OCI-LY7 (cell line): ENCODE measurements around the gene CREB5. TPM values are rescaled to one million over a fixed set of nuclear protein-coding genes. Genes with fewer than 3 reads are reported as not detected.

ENCODE experiments used
- BruUV-seq: library from RNA; stranded (reverse); fragments of 400-500 nt; replicated peaks from 2 replicates; lab custom pipeline; 2021; lab: Mats Ljungman, UMichigan
- CTCF ChIA-PET: fragments of 300-600 bp; sonication (Branson Sonifier 250); formaldehyde crosslinking; loops from one replicate; lab custom pipeline; 2022; ENCODE audit warnings: antibody characterized with exemption; ENCODE audit not compliant: unreplicated experiment; lab: Charles Lee
- POLR2A ChIA-PET: fragments of 300-600 bp; sonication (Branson Sonifier 250); formaldehyde crosslinking; loops from one replicate; lab custom pipeline; 2022; ENCODE audit warnings: antibody characterized with exemption; lab: Charles Lee
- DNase-seq: peaks from one replicate; pipeline ENCODE4 v3.0.0-alpha.2; 2015; ENCODE audit warnings: low spot score
- H2AFZ ChIP-seq: fragments of 200-600 bp; sonication (generic), shearing (Covaris generic); 2 replicates; pipeline ENCODE4 v1.6.1; 2014; ENCODE audit warnings: mild to moderate bottlenecking, antibody characterized with exemption, low read length, moderate library complexity
- H3K27ac ChIP-seq: fragments of 200-600 bp; sonication (generic); 2 replicates; pipeline ENCODE4 v1.5.1; 2014; ENCODE audit warnings: mixed run types, low read depth, mild to moderate bottlenecking, moderate library complexity, low read length, inconsistent platforms; ENCODE audit not compliant: poor library complexity, severe bottlenecking
- H3K36me3 ChIP-seq: fragments of 200-600 bp; sonication (generic); 2 replicates; pipeline ENCODE4 v1.6.1; 2014; ENCODE audit warnings: mild to moderate bottlenecking, antibody characterized with exemption, low read length, moderate library complexity, mixed read lengths; ENCODE audit not compliant: insufficient read depth
- H3K4me1 ChIP-seq: fragments of 200-600 bp; sonication (generic); 2 replicates; pipeline ENCODE4 v1.5.1; 2014; ENCODE audit warnings: mild to moderate bottlenecking, low read length; ENCODE audit not compliant: insufficient read depth, poor library complexity, severe bottlenecking
- H3K4me2 ChIP-seq: fragments of 200-600 bp; sonication (generic); 2 replicates; pipeline ENCODE4 v1.6.1; 2014; ENCODE audit warnings: mild to moderate bottlenecking, low read length
- H3K4me3 ChIP-seq: fragments of 200-600 bp; sonication (generic); 2 replicates; pipeline ENCODE4 v1.5.1; 2014; ENCODE audit warnings: mild to moderate bottlenecking, low read depth, low read length; ENCODE audit not compliant: poor library complexity, severe bottlenecking
- H3K79me2 ChIP-seq: fragments of 200-600 bp; sonication (generic); 2 replicates; pipeline ENCODE4 v1.6.1; 2016; ENCODE audit warnings: low read depth, mild to moderate bottlenecking, low read length, moderate library complexity, mixed read lengths; ENCODE audit not compliant: insufficient read depth
- H3K9me2 ChIP-seq: fragments of 200-600 bp; sonication (generic); 2 replicates; pipeline ENCODE4 v1.6.1; 2016; ENCODE audit warnings: mild to moderate bottlenecking, low read length, mixed read lengths; ENCODE audit not compliant: insufficient read depth
- H3K9me3 ChIP-seq: fragments of 200-600 bp; sonication (generic); 2 replicates; pipeline ENCODE4 v1.6.1; 2014; ENCODE audit warnings: mild to moderate bottlenecking, mixed run types, low read length, mixed read lengths
- H4K20me1 ChIP-seq: fragments of 200-600 bp; sonication (generic); 2 replicates; pipeline ENCODE4 v1.6.1; 2014; ENCODE audit warnings: mild to moderate bottlenecking, antibody characterized with exemption, low read length, moderate library complexity, mixed read lengths; ENCODE audit not compliant: insufficient read depth
- EZH2phosphoT487 ChIP-seq: fragments of 200-600 bp; sonication (generic); IDR thresholded peaks from 2 replicates; pipeline ENCODE4 v1.6.1; 2018; ENCODE audit warnings: low read depth, borderline replicate concordance, mild to moderate bottlenecking, mixed run types, antibody characterized with exemption, low read length, moderate library complexity, mixed read lengths
- intact Hi-C: fragments of 100-400 bp; cut with micrococcal nuclease; formaldehyde crosslinking; loops from one replicate; pipeline ENCODE4 v1.10.0; 2022; ENCODE audit not compliant: unreplicated experiment
- total RNA-seq, 2 experiments: library from RNA; depleted of rRNA in 1 of 2; stranded (reverse); fragments of >200 nt in 1 of 2; shearing (Covaris generic) in 1 of 2; gene quantifications; 2 replicates each; pipeline ENCODE4 v1.2.3, GENCODE V29; 2014 to 2022
- TF ChIP-seq, protein P1 (sequence below): fragments of 200-600 bp; sonication (generic); conservative IDR thresholded peaks from 2 replicates; pipeline ENCODE4 v1.5.1; 2014; ENCODE audit warnings: mild to moderate bottlenecking, antibody characterized with exemption, low read length, moderate library complexity, mixed read lengths

CREB5 gene
- total RNA-seq, 2 experiments from 2014 or later: 2.0 to 13.3 TPM

DNA sequence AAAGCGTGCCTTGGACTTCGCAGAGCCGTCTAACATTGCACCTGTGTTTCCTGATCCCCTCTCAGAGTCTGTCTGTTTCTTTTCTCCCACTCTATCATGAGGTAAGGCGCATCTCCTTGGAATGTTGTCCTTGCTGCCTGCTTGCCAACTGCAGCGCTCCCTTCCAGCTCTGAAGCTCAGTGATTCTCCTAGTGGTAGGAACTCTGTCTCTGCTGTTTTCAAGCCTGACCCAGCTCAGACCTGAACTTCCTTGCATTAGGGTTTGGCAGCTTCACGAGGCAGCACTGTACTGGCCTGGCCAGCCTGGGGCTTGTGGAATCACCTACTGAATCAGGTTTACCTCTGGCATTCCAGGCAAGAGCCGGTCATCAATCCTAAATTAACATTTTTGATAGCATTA is 123.9 kb downstream of the CREB5 start:
- BruUV-seq: no TSS peak

DNA sequence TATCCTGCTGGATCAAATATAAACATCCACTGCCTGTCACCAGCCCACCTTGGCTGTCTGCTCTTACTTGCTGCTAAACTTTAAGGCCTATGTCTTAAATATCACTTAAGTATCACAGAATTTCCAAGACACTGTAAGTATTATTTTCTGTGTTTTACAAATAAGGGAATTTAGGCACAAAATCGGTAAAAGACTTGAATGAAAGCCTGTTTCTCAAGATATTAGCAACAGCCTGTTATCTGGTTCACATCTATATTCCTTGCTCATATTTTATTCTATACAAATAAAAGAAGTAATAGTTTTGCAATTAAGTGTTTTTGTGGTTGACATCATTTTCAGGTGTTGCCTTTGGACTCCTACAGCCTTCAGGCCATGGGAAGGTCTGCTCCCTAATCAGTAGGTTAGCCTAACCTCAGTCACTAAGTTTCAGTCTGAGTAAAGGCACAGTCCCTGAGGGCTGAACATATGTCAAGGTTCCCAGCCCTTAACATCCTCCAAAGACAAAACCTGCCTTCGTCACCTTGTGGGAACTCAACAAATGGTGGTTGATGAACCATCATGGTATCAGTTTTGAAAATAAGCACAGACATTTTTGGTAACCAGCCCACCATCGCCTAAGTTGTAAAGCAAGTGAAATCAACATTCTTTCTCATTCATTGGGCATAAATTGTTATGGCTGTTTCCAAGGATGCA is 127.1 kb downstream of the CREB5 start:
- CTCF ChIA-PET: no interaction called here
- no peak overlapping the region for H3K4me2 ChIP-seq

More for the DNA sequence above, 123.9 kb downstream of the CREB5 start:
- no peaks in the 10 kb centered on the region for H4K20me1 ChIP-seq
- no peak overlapping the region for H2AFZ ChIP-seq
- H3K4me1 ChIP-seq: no peaks in the 10 kb centered on the region
- ChIA-PET POLR2A (interaction anchor here (1.1 kb wide), 1 partner anchor 12 kb away, joined by 3 read pairs; no protein-coding TSS in a partner anchor), CTCF (no interaction called here)
- no peaks in the 10 kb centered on the region for H3K36me3 ChIP-seq
- DNase-seq: no peak
- no peak overlapping the region for H3K4me3 ChIP-seq
- no peaks in the 10 kb centered on the region for H3K79me2 ChIP-seq
- H3K4me2 ChIP-seq: no peak overlapping the region
- intact Hi-C loops: no loop called here
- no peaks in the 10 kb centered on the region for H3K9me3 ChIP-seq
- no peak overlapping the region for H3K27ac ChIP-seq
- H3K9me2 ChIP-seq: no peaks in the 10 kb centered on the region
- TF ChIP-seq, protein P1, sequence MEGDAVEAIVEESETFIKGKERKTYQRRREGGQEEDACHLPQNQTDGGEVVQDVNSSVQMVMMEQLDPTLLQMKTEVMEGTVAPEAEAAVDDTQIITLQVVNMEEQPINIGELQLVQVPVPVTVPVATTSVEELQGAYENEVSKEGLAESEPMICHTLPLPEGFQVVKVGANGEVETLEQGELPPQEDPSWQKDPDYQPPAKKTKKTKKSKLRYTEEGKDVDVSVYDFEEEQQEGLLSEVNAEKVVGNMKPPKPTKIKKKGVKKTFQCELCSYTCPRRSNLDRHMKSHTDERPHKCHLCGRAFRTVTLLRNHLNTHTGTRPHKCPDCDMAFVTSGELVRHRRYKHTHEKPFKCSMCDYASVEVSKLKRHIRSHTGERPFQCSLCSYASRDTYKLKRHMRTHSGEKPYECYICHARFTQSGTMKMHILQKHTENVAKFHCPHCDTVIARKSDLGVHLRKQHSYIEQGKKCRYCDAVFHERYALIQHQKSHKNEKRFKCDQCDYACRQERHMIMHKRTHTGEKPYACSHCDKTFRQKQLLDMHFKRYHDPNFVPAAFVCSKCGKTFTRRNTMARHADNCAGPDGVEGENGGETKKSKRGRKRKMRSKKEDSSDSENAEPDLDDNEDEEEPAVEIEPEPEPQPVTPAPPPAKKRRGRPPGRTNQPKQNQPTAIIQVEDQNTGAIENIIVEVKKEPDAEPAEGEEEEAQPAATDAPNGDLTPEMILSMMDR: no peak
- no peak for TF ChIP-seq EZH2phosphoT487

More for the DNA sequence above, 127.1 kb downstream of the CREB5 start:
- H2AFZ ChIP-seq: no peak overlapping the region
- H3K4me3 ChIP-seq: no peak overlapping the region
- POLR2A ChIA-PET: interaction anchor here (1.4 kb wide), 1 partner anchor 9 kb away, joined by 3 read pairs; no protein-coding TSS in a partner anchor
- no peaks in the 10 kb centered on the region for H3K36me3 ChIP-seq
- no TSS peak for BruUV-seq
- no peaks in the 10 kb centered on the region for H3K9me2 ChIP-seq
- H3K4me1 ChIP-seq: no peaks in the 10 kb centered on the region
- no peak for DNase-seq
- TF ChIP-seq EZH2phosphoT487: no peak
- TF ChIP-seq, protein P1: no peak
- no peaks in the 10 kb centered on the region for H3K79me2 ChIP-seq
- H3K27ac ChIP-seq: no peak overlapping the region
- intact Hi-C loops: no loop called here
- H3K9me3 ChIP-seq: no peaks in the 10 kb centered on the region
- no peaks in the 10 kb centered on the region for H4K20me1 ChIP-seq
